ENCODE results near the gene AOAH.

DNA sequence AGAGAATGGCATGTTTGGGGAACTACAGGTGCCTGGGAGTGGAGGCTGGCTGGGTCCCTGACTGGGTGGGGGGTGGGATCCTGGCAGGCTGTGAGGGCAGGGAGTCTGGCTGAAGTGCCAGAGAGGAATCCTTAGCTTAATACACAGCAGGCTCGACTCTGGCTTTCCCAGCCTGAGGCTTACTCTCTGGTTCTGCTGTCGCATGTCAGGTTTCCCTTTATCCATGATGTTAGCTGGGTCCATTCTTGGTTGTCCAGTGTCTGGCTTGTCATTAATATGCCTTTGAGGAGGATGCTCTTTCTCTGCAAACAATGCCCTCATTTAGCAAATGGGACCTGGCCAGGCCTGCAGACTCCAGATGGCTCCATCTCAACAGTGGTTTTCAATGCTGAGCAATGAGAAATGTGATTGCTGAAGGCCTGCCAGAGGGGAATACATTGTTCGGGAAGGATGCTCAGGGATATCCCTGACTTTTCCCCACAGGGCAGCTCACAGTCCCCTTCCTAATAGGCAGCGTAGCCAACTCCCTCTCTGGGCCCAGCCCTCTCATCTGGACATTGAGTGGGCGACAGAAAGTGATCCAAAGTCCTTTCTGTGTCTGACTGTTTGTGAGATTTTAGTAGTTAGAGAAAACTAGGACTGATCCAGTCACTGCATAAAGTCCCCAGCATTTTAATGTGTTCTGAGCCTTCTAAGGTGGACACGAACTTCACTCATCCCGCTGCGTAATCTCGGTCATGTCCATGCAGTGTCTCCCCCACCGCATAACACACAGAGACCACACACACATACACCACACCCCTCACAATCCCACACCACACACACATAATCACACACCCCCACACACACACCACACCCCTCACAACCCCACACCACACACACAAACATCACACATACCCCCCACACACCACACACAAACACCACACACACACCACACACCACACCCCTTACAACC lies 209.7 kb downstream of the AOAH start:
- TF ChIP-seq, protein P1, sequence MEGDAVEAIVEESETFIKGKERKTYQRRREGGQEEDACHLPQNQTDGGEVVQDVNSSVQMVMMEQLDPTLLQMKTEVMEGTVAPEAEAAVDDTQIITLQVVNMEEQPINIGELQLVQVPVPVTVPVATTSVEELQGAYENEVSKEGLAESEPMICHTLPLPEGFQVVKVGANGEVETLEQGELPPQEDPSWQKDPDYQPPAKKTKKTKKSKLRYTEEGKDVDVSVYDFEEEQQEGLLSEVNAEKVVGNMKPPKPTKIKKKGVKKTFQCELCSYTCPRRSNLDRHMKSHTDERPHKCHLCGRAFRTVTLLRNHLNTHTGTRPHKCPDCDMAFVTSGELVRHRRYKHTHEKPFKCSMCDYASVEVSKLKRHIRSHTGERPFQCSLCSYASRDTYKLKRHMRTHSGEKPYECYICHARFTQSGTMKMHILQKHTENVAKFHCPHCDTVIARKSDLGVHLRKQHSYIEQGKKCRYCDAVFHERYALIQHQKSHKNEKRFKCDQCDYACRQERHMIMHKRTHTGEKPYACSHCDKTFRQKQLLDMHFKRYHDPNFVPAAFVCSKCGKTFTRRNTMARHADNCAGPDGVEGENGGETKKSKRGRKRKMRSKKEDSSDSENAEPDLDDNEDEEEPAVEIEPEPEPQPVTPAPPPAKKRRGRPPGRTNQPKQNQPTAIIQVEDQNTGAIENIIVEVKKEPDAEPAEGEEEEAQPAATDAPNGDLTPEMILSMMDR (IDR thresholded peaks at IDR 0.05), result no peak
- TF ChIP-seq POLR2AphosphoS5 (IDR thresholded peaks at IDR 0.05), result no peak
